ENCODE data around the gene PLCB2.

The PLCB2 gene

GRCh38 chr15:40271685-40272484 is 35.9 kb downstream of the PLCB2 start:
- FAIRE-seq (no peak), DNase-seq (ENCODE audit: insufficient read length) (no peak)
- TF ChIP-seq POLR2A (IDR thresholded peaks at IDR 0.05; ENCODE audit: low read depth, low read length) (no peak), POLR2AphosphoS5 (IDR thresholded peaks at IDR 0.05; ENCODE audit: low read depth, low read length) (no peak), TAF1 (IDR thresholded peaks at IDR 0.05; ENCODE audit: borderline replicate concordance, low read depth, low read length) (no peak)

- DNase-seq (ENCODE audit: insufficient read length) (no peak), FAIRE-seq (no peak)
- TF ChIP-seq POLR2A (IDR thresholded peaks at IDR 0.05; ENCODE audit: low read depth, low read length) (no peak), TAF1 (IDR thresholded peaks at IDR 0.05; ENCODE audit: borderline replicate concordance, low read depth, low read length) (no peak), POLR2AphosphoS5 (IDR thresholded peaks at IDR 0.05; ENCODE audit: low read depth, low read length) (no peak)
Observed at GRCh38 chr15:40270246-40270995, 37.3 kb downstream of the PLCB2 start.

GRCh38 chr15:40269604-40270003 is 38.1 kb downstream of the PLCB2 start:
- no peak for FAIRE-seq
- no peak for TF ChIP-seq POLR2AphosphoS5 (IDR thresholded peaks at IDR 0.05; ENCODE audit: low read depth, low read length)

GRCh38 chr15:40267670-40268069 is 40.1 kb downstream of the PLCB2 start:
- no peak for TF ChIP-seq TAF1 (IDR thresholded peaks at IDR 0.05; ENCODE audit: borderline replicate concordance, low read depth, low read length)
- no peak for TF ChIP-seq POLR2AphosphoS5 (IDR thresholded peaks at IDR 0.05; ENCODE audit: low read depth, low read length)
- no peak for TF ChIP-seq POLR2A (IDR thresholded peaks at IDR 0.05; ENCODE audit: low read depth, low read length)
- FAIRE-seq (no peak), DNase-seq (ENCODE audit: insufficient read length) (no peak)

More at GRCh38 chr15:40269604-40270003, 38.1 kb downstream of the PLCB2 start:
- DNase-seq (ENCODE audit: insufficient read length) = no peak

GRCh38 chr15:40266828-40267304 is 40.9 kb downstream of the PLCB2 start:
- TF ChIP-seq TAF1 (IDR thresholded peaks at IDR 0.05; ENCODE audit: borderline replicate concordance, low read depth, low read length) (no peak), POLR2A (IDR thresholded peaks at IDR 0.05; ENCODE audit: low read depth, low read length) (no peak), POLR2AphosphoS5 (IDR thresholded peaks at IDR 0.05; ENCODE audit: low read depth, low read length) (no peak)
- FAIRE-seq (no peak), DNase-seq (ENCODE audit: insufficient read length) (no peak)

GRCh38 chr15:40265875-40266274 is 41.9 kb downstream of the PLCB2 start:
- no peak for TF ChIP-seq POLR2A (IDR thresholded peaks at IDR 0.05; ENCODE audit: low read depth, low read length)
- no peak for DNase-seq (ENCODE audit: insufficient read length)
- no peak for FAIRE-seq

- DNase-seq (ENCODE audit: insufficient read length) = no peak
- TF ChIP-seq POLR2AphosphoS5 (IDR thresholded peaks at IDR 0.05; ENCODE audit: low read depth, low read length) = no peak
- no peak for TF ChIP-seq POLR2A (IDR thresholded peaks at IDR 0.05; ENCODE audit: low read depth, low read length)
- TF ChIP-seq TAF1 (IDR thresholded peaks at IDR 0.05; ENCODE audit: borderline replicate concordance, low read depth, low read length) = no peak
- FAIRE-seq = no peak
Observed at GRCh38 chr15:40265355-40265754, 42.4 kb downstream of the PLCB2 start.

- TF ChIP-seq POLR2A (IDR thresholded peaks at IDR 0.05; ENCODE audit: low read depth, low read length) (no peak), POLR2AphosphoS5 (IDR thresholded peaks at IDR 0.05; ENCODE audit: low read depth, low read length) (no peak), TAF1 (IDR thresholded peaks at IDR 0.05; ENCODE audit: borderline replicate concordance, low read depth, low read length) (no peak)
- FAIRE-seq (no peak), DNase-seq (ENCODE audit: insufficient read length) (no peak)
Observed at GRCh38 chr15:40264321-40265153, 43.2 kb downstream of the PLCB2 start.

GRCh38 chr15:40263024-40263754 is 44.5 kb downstream of the PLCB2 start:
- DNase-seq (ENCODE audit: insufficient read length) (no peak), FAIRE-seq (no peak)
- TF ChIP-seq POLR2A (IDR thresholded peaks at IDR 0.05; ENCODE audit: low read depth, low read length) (no peak), POLR2AphosphoS5 (IDR thresholded peaks at IDR 0.05; ENCODE audit: low read depth, low read length) (no peak)

- FAIRE-seq = no peak
Observed at GRCh38 chr15:40259021-40259420, 48.7 kb downstream of the PLCB2 start.

GRCh38 chr15:40258544-40258943 is 49.2 kb downstream of the PLCB2 start:
- TF ChIP-seq POLR2A (IDR thresholded peaks at IDR 0.05; ENCODE audit: low read depth, low read length) (no peak), POLR2AphosphoS5 (IDR thresholded peaks at IDR 0.05; ENCODE audit: low read depth, low read length) (no peak), TAF1 (IDR thresholded peaks at IDR 0.05; ENCODE audit: borderline replicate concordance, low read depth, low read length) (no peak)
- FAIRE-seq (no peak), DNase-seq (ENCODE audit: insufficient read length) (no peak)

More at GRCh38 chr15:40259021-40259420, 48.7 kb downstream of the PLCB2 start:
- DNase-seq (ENCODE audit: insufficient read length) = no peak
- TF ChIP-seq TAF1 (IDR thresholded peaks at IDR 0.05; ENCODE audit: borderline replicate concordance, low read depth, low read length) (no peak), POLR2A (IDR thresholded peaks at IDR 0.05; ENCODE audit: low read depth, low read length) (no peak), POLR2AphosphoS5 (IDR thresholded peaks at IDR 0.05; ENCODE audit: low read depth, low read length) (no peak)

Data from GM12892 (cell line).